COLO829 (cell line): ENCODE results near the gene LMO7.
A peak's percentile ranks its signal among the peaks of the same experiment; 100 is the strongest.
"Not testable (repeated sequence)": the region's sequence is repeated elsewhere in the genome, so short reads cannot be mapped to it uniquely, and the experiment has no call there.

ENCODE experiments used
- DNase-seq: peaks from one replicate; pipeline ENCODE4 v3.0.0; 2012; ENCODE audit warnings: low spot score

The LMO7 gene

GRCh38 chr13:75647126-75647784 is 11.1 kb downstream of the LMO7 start:
- no peak for DNase-seq

GRCh38 chr13:75648446-75648845 is 12.3 kb downstream of the LMO7 start:
- peak; percentile 71 for DNase-seq

- no peak for DNase-seq
These were observed 14.9 kb downstream of the LMO7 start for GRCh38 chr13:75651013-75651412.

- DNase-seq = no peak
These were observed 16.6 kb downstream of the LMO7 start for GRCh38 chr13:75652726-75653125.

GRCh38 chr13:75656425-75656989 is 20.4 kb downstream of the LMO7 start:
- no peak for DNase-seq

- no peak for DNase-seq
These were observed 21.0 kb downstream of the LMO7 start for GRCh38 chr13:75657111-75657510.

- DNase-seq = no peak
These were observed 24.6 kb downstream of the LMO7 start for GRCh38 chr13:75660694-75661093.

GRCh38 chr13:75661443-75661842 is 25.3 kb downstream of the LMO7 start:
- no peak for DNase-seq

GRCh38 chr13:75666646-75667351 is 30.7 kb downstream of the LMO7 start:
- DNase-seq = no peak

- no peak for DNase-seq
These were observed 33.6 kb downstream of the LMO7 start for GRCh38 chr13:75669706-75670105.

GRCh38 chr13:75670496-75670895 is 34.4 kb downstream of the LMO7 start:
- DNase-seq = no peak

GRCh38 chr13:75675421-75675820 is 39.3 kb downstream of the LMO7 start:
- DNase-seq = peak; percentile 15

- no peak for DNase-seq
These were observed 43.3 kb downstream of the LMO7 start for GRCh38 chr13:75679459-75679858.

- not testable (repeated sequence) for DNase-seq
These were observed 44.1 kb downstream of the LMO7 start for GRCh38 chr13:75680251-75680650.

GRCh38 chr13:75682326-75682725 is 46.2 kb downstream of the LMO7 start:
- DNase-seq = no peak

- peak; percentile 31 for DNase-seq
These were observed 49.1 kb downstream of the LMO7 start for GRCh38 chr13:75685239-75685697.

GRCh38 chr13:75687150-75687763 is 51.1 kb downstream of the LMO7 start:
- peak; percentile 25 for DNase-seq

- no peak for DNase-seq
These were observed 53.6 kb downstream of the LMO7 start for GRCh38 chr13:75689686-75690085.

- no peak for DNase-seq
These were observed 54.5 kb downstream of the LMO7 start for GRCh38 chr13:75690607-75691006.

GRCh38 chr13:75691183-75691582 is 55.1 kb downstream of the LMO7 start:
- DNase-seq = no peak

- DNase-seq = no peak
These were observed 57.1 kb downstream of the LMO7 start for GRCh38 chr13:75693227-75693626.

- DNase-seq = no peak
These were observed 58.6 kb downstream of the LMO7 start for GRCh38 chr13:75694722-75695121.

- peak; percentile 67 for DNase-seq
These were observed 59.8 kb downstream of the LMO7 start for GRCh38 chr13:75695908-75696307.
